AG04449 (cell line): Measurements from ENCODE around the gene CCDC78.

Experiments
- CTCF ChIA-PET: fragments of 350-600 bp; formaldehyde crosslinking; extraction: SDS; loops from one replicate; lab custom pipeline; 2021; ENCODE audit warnings: antibody characterized with exemption; lab: Yijun Ruan, JAX
- POLR2A ChIA-PET: fragments of 400-600, 350-600 bp; formaldehyde crosslinking; extraction: SDS; loops from one replicate; lab custom pipeline; 2020; ENCODE audit warnings: antibody characterized with exemption, inconsistent platforms; lab: Yijun Ruan, JAX
- DNase-seq: peaks from one replicate; pipeline ENCODE4 v3.0.0-alpha.2; 2010; ENCODE audit warnings: low read depth, low spot score
- H3K4me3 ChIP-seq: 2 replicates; pipeline ENCODE4 v1.5.1; 2011; ENCODE audit warnings: low read depth, mild to moderate bottlenecking, control low read depth, low read length
- CTCF ChIP-seq: IDR thresholded peaks from one replicate; pipeline ENCODE4 v1.5.1; 2011; ENCODE audit warnings: mild to moderate bottlenecking, moderate library complexity, low read length, control low read depth, inconsistent platforms; ENCODE audit not compliant: insufficient read depth; ENCODE audit errors: missing control alignments

The CCDC78 gene

GRCh38 chr16:680967-681745 lies 45.1 kb downstream of the CCDC78 start:
- POLR2A ChIA-PET = interaction anchor here (0.8 to 2.1 kb wide), 4 partner anchors 9 to 35 kb away, joined by 3 to 9 read pairs (median 3); partner anchors contain the start of genes WDR24 and WDR90
- peak; percentile 29 for TF ChIP-seq CTCF
- no peak for DNase-seq
- CTCF ChIA-PET = interaction anchor here (0.8 to 3.2 kb wide), 5 partner anchors 10 to 290 kb away, joined by 3 to 21 read pairs (median 3); partner anchors contain the start of gene RHOT2
- H3K4me3 ChIP-seq = peak overlapping the region; percentile 77

GRCh38 chr16:680625-680945 lies 45.7 kb downstream of the CCDC78 start:
- ChIA-PET CTCF (interaction anchor here (0.8 to 3.2 kb wide), 2 partner anchors 11 to 13 kb away, joined by 3 to 21 read pairs; partner anchors contain the start of gene RHOT2), POLR2A (interaction anchor here (0.6 to 2.1 kb wide), 6 partner anchors 9 to 35 kb away, joined by 3 to 9 read pairs (median 3); partner anchors contain the start of genes WDR24 and WDR90)
- no peak for DNase-seq
- TF ChIP-seq CTCF = no peak
- H3K4me3 ChIP-seq = peak overlapping the region; percentile 77

GRCh38 chr16:679814-680624 lies 46.2 kb downstream of the CCDC78 start, which contains the start of gene STUB1:
TSS of gene STUB1 (plus strand) at chr16:680410. CDS start at chr16:680526, 116 bp downstream.
- CTCF ChIA-PET = interaction anchor here (0.8 to 3.2 kb wide), 5 partner anchors 10 to 102 kb away, joined by 3 to 21 read pairs (median 3); partner anchors contain the start of gene RHOT2
- POLR2A ChIA-PET = interaction anchor here (0.6 to 2.1 kb wide), 6 partner anchors 9 to 36 kb away, joined by 3 to 9 read pairs (median 4); partner anchors contain the start of gene WDR24
- H3K4me3 ChIP-seq = peak within 1 kb of the TSS; percentile 77
- no peak for DNase-seq
- no peak for TF ChIP-seq CTCF

GRCh38 chr16:678858-679813 lies 47.1 kb downstream of the CCDC78 start:
- ChIA-PET POLR2A (interaction anchor here (0.7 to 1.4 kb wide), 3 partner anchors 10 to 30 kb away, joined by 3 to 6 read pairs (median 4); partner anchors contain the start of gene WDR90), CTCF (interaction anchor here (1.0 to 3.2 kb wide), 6 partner anchors 11 to 101 kb away, joined by 3 to 21 read pairs (median 3); partner anchors contain the start of gene RHOT2)
- no peak for DNase-seq
- peak overlapping the region; percentile 62 for H3K4me3 ChIP-seq
- TF ChIP-seq CTCF = no peak

- ChIA-PET POLR2A (interaction anchor here (1.0 kb wide), 1 partner anchor 9 kb away, joined by 6 read pairs; no protein-coding TSS in a partner anchor), CTCF (interaction anchor here (1.1 to 3.2 kb wide), 5 partner anchors 10 to 99 kb away, joined by 3 to 21 read pairs (median 3); partner anchors contain the start of gene RHOT2)
- H3K4me3 ChIP-seq = no peak overlapping the region
- DNase-seq = no peak
- TF ChIP-seq CTCF = no peak
Measured at GRCh38 chr16:678209-678857, 47.9 kb downstream of the CCDC78 start.
